ENCODE measurements around the gene ECE1.
A peak's percentile ranks its signal among the peaks of the same experiment; 100 is the strongest.

ECE1 gene

DNA sequence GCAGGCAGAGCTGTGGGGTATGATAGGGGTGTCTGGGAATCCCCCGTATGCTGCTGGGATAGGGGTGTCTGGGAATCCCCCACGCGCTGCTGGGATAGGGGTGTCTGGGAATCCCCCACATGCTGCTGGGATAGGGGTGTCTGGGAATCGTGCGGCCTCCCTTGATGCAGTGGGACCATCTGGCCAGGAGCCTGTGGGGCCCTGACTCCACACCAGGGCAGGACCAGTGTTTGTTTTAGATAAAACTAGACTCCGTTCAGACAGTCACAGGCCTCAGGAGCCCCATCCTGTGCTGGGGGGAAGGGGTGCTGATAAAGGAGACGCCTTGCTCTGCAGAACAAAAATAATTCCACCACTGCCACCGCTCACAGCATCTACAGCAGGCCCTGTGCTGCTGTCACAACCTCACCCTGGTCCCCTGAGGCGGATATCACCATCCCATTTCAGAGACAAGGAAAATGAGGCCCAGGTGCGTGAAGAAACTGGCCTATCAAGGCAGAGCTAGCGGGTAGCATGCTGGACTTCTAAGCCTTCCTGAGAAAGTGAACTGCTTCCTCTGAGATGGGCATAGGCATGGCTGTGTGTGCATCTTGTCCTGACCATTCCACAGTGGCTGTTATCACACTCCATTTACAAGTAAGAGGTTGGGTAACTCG is 24.0 kb downstream of the ECE1 start:
- DNase-seq: no peak

DNA sequence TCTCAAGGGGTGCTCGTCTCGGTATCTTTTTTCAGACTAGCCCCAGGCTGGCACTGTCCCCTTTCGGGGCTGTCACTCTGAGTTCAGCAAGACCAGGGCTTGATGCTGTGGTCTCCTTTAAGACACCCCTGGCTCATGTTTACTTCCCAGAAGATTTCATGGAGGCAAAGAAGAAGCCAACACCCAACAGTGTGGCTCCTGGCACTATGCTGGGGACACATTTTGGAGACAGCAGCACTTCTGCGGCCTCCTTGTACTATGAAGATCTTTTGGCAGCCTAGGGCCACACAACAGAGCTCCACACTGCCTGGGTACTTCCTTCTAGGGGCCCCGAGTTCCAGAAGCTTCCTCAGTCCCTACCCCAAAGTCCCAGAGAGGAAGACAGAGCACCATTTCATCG is 24.6 kb downstream of the ECE1 start:
- no peak for DNase-seq

DNA sequence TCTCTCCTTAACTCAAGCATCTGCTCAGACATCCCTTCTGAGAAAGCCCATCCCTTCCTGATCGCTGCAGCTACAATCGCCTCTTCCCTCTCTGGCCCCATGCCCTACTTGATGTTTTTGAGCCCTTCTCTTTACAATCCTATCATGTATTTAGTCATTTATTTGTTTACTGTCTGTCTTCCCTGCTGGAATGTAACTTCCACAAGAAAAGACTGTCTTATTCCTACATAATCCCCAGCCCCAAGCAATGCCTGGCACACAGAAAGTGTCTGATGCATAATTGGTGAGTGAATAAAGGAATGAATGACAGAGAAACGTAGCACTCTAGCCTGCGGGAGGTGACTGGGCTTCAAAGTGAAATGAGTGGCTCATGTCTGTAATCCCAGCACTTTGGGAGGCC is 25.4 kb downstream of the ECE1 start:
- no peak for DNase-seq

DNA sequence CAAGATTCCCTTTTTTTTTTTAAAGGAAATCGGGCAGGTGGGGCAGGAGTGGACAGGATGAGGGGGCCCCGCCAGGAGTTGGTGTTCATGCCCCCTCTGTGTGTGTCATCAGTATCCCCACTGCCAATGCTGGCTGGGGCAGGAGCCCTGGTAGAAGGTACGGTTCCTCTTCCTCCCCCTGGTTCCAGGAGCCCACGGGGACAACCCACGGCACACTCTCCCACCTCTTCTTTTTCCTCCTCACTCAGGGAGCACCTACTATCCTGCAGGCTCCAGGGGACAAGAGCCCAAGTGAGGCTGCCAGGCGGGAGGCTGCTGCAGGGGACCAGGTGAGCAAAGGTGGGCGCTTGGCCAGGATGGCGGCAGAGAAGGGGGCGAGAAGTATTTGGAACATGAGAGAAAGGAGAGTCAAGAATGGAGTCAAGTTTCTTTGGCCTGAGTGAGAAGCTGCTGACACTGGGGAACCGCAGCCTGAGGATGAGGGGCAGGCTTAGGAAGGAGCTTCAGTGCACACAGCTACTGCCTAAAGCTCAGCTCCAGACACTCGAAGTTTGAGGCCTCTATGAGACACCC is 26.5 kb downstream of the ECE1 start:
- DNase-seq: no peak

DNA sequence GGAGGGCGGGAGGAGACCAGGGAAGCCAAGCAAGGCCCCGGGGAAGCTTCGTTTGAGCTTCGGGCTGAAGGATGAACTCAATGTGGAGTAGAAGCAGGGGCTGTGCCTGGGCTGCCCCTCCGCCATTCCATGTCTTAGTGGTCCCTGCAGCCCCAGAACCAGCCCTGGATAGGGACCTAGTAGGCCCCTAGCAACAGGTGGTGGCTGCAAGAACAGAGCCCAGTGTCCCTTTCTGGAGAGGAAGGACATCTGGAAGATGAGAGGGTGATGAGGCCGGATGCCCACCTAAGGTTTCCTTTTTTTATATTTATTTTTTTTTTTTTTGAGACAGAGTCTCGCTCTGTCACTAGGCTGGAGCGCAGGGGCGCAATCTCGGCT is 27.2 kb downstream of the ECE1 start:
- DNase-seq: no peak

DNA sequence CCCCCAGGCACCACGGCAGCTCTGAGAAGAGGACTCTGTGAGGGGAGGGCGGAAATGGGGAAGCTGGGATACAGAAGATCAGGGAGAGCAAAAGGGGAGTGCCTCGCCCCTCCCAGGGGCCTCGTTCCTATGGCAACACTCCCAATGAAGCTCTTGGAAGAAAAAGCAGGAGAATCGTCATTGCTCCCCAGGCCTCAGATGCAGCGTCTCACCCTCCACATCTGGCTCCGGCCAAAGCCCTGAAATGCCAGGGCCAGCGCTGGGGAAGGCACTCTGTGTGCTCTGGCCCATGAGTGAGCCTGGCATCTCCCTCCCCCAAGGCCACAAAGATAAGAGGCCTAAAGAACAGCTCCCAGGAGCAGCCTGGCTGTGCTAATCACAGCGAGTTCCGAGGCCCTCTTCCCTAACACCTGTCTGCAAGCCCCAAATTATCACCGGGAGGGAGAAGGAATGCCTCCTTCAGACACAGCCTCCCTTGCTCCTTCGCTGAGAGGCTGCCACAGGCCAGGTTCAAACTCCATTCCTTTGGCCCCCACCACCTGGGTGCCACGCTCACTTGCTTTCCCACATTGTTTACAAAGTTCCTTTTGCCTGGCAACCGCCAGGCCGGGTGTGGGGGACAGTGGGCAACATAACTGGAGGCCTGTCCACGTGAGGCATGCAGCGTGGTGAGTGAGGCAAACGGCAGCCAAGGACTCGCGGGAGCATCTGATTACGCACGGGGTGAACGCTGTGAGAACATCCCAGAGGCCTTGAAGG is 27.8 kb downstream of the ECE1 start:
- DNase-seq: no peak

DNA sequence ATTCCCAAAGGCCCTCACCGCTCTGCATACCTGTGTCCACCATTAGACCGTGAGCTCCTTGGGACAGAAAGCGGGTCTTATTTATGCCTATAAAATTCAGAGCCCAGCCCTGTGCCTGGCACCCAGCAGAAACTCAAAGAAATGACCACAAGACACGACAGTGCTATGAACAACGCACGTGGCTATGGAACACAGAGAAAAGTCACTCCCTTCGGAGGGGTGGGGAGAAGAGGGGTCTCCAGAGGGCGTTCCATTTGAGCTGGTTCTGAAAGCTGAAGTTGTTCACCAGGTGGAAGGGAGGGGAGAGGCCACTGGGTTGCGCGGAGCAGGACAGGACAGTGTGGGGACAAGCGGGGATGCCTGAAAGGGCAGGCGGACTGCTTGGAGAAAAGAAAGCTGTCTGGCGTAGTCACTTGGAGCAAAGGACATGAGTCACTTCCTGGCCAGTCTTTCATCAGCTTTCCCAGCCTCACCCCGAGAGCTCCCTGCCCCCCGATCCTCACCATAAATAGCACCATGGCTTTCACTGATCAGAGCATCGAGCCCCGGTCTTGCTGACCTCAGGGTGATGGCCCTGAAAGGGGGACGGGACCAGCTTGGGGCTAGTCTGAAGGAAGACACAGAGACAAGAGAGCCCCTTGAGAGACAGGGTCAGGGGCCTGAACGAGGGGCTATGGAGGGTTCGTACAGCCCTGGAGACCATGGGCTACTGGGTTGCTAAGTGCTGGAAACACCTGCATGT is 28.5 kb downstream of the ECE1 start:
- DNase-seq: no peak

DNA sequence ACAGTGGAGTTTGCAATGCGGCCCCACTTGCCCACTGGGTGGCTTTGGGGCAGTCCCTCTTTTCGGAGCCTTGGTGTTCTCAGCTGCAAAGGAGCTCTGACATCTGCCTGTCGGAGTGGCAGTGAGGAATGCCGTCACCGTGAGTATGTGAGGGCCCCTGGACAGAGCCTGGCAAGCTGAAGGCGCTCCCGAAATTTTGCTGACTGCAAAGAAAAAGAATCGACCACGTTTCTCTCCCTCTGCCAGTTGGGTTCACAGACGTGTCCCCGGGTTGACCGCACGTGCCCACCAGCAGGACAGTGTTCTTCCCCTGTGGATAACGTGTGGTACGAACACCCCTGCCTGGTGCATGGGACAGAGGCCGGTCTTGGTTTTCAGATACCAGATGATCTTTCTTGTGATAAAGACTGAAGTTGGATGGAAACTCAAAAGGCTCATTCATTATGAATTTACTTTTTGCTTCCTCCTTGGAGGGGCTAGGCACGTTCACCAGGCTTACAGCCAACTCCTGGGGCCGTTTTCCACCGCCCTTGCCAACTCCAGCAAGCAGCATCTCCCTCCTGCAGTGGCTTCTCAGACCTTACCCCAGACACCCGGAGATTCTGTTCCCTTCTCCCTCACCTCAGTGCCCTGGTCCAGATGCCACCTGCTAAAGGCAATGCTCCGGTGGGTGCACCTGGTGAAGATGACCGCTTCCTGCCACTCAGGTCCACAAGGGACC is 29.7 kb downstream of the ECE1 start:
- DNase-seq: no peak

DNA sequence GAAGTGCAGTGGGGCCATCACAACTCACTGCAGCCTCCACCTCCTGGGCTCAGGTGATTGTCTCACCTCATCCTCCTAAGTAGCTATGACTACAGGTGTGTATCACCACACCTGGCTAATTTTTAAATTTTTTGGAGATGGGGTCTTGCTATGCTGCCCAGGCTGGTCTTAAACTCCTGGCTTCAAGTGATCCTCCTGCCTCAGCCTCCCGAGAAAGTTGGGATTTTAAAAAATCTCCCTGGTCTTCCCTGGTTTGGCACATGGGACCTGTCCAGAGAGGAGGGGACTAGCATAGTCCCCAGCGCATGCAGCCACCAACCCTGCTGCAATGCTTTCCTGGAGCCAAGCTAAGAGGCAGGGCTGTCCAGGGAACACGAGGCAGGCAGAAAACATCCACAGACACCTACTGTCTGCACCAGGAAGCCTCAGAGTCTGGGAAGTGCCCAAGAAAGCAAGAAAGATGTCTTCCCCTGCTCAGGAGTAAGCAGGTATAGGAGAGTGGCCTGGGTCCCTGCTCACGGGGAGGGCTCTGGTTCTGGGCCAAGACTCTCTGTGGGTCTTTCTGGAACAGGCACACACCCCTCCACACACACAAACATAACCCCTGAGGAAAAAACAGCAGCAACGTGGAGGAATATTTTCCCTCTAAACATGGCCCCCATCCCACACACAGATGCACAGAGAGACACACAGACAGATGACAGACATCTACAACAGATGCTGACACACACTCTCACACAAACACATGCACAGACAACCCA is 30.8 kb downstream of the ECE1 start:
- DNase-seq: no peak

DNA sequence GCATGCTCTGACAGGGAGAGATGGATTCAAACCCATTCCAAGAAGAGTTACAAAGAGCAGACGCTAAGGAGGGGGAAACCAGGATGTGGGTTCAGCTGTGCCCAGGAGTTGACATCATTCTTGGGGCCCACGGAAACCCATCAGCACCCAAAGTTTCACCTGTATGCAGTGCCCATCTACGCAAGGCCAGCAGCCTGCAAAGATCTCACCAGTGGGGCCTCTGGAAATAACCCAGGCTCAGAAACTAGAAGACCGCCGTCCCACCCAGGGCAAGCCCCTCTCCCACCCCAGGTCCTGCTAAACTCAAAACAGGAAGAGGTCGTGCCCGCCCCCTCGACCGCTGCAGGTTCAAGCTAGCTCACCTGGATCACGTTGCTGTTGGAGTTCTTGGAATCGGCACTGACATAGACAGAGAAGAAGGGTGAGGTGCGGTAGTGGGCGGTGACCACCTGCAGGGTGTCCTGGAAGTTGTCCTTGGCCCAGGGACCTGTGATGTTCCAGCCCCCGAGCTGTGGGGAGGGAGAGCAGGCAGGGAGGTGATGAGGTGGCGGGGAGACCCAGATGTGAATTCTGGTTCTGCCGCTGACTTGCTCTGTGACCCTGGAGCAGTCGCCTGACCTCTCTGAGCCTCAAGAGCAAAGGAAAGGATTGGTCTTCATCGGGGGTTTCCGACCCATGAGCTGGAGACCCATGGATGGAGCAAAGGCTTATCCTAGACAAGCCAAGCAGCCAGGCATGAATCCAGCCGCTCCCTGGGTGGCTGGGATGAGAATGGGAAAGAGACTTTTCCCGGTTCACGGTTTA is 31.7 kb downstream of the ECE1 start:
- DNase-seq: no peak

DNA sequence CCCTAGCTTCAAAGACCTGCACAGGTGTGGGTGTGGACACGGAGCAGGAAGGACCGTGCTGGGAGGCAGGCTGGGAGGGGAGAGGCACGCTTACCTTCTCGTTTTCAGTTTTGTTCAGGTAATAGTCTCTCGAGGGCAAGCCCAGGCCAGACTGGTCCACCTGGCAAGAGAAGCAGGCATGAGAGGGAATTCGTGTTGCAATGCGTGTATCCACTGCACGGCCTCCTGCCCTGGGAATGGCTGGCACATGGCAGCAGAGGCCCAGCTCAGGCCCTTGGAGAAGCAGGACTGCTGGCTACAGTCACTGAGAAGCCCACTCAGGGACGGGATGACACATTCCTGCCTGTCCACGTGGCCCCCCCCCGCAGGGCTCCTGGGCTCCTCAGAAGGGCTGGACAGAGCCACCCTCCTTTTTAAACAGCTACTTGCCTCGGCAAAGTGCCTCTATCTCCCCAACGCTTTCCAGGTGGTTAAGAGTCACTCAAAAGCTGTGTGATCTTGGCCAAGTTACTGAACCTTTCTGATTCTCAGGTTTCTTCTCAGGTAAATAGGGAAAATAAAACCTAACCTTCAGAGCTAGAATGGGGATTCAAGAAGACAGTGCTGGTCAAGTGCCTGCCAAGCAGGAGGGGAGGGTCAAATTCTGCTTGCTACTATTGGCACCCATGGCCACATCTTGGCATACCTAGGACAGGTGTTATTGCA is 32.7 kb downstream of the ECE1 start:
- no peak for DNase-seq

DNA sequence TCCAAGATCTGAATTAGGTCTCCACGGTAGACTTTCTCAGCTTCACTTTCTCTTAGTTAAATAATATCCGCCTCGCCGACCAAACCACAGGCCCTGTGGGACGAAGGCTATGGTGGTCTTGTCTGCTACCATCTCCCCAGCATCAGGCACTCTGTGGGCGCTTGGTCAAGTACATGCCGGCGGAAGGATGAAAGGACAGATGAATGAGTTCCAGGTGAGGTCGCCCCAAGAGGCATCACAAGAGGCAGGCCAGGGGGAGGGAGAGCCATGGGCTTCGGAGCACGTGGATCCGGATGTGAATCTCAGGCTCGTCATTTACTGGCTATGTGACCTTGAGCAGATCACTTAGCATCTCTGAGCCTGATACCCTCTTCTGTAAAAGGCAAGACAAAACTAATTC is 33.5 kb downstream of the ECE1 start:
- no peak for DNase-seq

DNA sequence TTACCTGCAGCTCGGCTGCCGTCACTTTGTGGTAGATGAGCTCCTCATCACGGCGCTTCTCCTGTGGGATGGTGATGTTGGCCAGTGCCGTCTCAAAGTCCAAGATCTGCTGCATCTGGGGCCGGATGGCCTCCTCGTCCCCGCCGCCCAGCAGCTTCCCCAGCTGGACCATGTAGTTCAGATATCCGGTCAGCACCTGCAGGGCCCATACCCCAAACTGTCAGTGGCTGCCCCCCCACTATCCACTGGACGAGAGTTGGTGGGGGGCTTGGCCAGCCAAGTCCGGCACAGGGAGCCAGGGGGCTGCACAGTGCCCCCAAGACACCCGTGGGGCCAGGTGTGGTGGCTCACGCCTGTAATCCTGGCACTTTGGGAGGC is 34.3 kb downstream of the ECE1 start:
- DNase-seq: no peak

DNA sequence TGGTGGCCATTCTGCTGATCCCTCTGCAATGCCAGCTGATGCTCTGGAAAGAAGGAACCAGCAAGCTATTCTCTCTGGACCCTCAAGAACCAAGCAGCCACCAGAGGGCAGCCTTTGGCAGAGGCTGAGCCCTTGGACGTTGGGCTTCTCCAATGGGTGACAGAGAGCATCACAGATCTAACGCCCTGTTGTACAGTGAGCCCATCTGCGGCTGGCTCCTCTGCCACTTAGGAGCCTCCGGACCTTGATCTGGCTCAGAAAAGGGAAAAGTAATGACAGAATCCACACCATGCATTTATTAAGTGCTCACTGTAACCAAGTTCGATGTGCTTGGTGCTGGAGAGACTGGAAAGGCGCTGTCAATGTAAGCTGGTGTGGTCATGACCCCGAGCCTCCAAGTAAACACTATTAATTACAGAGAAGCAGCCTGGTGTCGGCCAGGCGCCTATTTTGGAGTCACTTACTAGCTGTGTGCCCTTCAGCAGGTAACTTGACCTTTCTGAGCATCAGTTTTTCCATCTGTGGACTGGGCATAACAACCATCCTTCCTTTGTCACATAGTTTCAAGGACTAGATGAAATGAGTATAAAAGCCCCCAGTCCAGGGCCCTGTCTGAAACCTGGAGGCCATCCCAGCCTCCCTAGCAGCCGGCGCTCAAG is 34.9 kb downstream of the ECE1 start:
- peak; percentile 72 for DNase-seq

DNA sequence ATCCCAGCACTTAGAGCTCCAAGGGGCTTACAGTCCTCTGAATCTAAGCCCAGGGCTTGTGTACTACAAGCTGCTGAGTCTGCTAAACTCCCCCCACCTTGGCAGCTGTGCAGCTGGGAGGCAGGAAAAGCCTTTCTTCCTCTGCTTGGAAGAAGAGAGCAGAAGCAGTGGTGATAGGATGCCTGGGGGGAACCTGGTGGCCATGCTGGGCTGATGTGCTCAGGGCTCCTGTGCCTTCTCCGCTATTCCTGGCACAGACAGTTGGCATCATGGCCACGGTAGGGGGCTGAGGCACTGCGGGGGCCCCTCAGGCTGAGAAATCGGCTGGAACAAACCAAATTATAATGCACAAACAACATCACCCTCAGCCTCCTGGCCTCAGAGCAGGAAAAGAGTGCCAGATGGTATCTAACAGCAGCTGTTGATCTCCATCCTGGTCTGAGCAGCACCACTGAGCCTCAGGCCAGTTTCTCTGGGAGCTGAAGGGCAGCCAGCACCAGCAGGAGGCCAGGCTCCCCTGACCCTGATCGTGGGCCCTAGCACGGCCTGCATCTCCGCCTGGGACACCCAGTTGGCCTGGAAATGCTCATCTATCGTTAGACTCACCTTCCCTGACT is 35.8 kb downstream of the ECE1 start:
- no peak for DNase-seq

DNA sequence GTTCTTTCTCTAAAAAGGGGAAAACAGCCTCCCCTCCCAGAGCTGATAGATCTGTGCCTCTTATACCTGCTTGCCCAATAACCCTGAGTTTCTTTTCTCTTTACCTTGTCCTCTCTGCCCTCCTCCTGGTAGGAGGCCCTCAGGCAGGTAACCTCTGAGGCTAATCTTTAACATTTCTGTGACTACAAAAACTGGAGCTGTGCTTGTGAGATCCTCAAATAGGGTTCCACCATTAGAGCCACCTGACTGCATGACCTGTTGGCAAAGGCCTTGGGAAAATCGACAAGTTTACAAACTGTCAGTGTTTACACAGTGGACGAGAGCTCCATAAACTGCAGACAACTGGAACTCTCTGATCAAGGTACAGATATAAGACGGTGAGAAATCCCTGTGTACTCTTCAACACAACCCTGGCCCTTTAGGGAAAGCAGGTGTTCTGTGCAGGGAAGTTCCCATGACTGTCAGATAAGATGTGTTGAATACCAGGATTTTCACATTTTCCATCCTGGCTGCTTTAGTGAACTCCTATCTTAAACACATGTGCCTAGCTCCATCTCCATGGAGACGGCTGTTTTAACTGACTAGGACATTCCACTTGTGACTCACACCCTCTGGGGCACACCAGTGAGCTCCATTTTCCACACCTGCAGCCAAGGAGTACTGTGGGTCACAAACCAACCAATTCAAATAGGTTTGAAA is 38.3 kb downstream of the ECE1 start:
- DNase-seq: peak; percentile 4

DNA sequence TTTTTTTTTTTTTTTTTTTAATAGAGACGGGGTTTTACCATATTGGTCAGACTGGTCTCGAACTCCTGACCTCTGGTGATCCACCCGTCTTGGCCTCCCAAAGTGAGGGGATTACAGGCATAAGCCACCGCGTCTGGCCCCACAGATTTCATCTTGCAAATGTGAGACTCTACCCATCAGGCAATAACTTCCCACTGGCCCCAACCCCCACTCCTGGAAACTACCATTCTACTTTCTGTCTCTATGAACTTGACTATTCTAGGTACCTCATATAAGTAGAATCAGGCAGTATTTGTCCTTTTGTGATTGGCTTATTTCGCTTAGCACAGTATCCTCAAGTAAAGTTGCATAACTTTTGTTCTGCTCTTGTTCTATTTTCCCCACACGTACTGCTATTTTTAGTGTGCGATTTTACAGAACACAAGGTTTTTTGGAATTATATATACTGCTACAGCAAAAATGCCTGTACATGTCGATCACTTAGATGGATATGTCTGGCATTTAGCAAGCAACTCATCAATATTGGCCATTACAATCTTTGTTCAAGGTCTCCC is 40.2 kb downstream of the ECE1 start:
- DNase-seq: no peak

DNA sequence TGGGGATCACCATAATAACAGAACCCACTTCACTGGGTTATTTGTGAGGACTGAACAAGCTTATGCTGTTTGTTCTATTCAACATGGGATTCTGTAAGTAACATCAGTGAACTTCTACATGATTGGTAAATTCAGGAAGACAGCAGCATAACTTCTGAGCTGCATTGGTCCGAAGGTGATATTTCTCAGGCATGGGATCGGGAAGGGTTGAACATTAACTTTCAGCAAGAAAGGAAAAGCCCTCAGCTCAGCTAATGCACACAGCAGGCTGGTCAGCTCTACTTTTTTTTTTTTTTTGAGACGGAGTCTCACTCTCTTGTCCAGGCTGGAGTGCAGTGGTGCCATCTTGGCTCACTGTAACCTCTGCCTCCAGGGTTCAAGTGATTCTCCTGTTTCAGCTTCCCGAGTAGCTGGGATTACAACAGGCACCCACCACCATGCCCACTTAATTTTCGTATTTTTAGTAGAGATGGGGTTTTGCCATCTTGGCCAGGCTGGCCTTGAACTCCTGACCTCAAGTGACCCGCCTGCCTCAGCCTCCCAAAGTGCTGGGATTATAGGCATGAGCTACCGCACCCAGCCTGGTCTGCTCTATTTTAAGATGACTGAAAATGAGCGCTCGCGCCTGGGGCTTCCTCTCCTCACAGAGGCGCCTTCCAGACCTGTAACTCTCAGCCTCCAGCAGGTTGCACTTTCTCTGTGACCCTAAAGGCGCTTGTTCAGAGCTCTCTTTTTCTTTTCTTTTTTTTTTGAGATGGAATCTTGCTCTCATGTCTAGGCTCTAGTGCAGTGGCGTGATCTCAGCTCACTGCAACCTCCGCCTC is 42.2 kb downstream of the ECE1 start:
- no peak for DNase-seq

Data from NCI-H2029 (cell line).